SJSA1 (cell line): ENCODE measurements around the gene DDX49. TPM values are rescaled to one million over a fixed set of nuclear protein-coding genes. Genes with fewer than 3 reads are reported as not detected.
"Not testable (repeated sequence)": the region's sequence is repeated elsewhere in the genome, so short reads cannot be mapped to it uniquely, and the experiment has no call there.

Source experiments
- DNase-seq, 2 experiments: peaks; one replicate each; pipeline ENCODE4 v3.0.0-alpha.2; 2015 to 2020; ENCODE audit warnings: low spot score in 2 of 2, low read depth in 1 of 2
- H3K27ac ChIP-seq: fragments of 250-450 bp; sonication (Bioruptor Pico); 2 replicates; pipeline ENCODE4 v1.5.1; 2020; ENCODE audit warnings: mild to moderate bottlenecking, moderate library complexity
- H3K27me3 ChIP-seq: fragments of 250-450 bp; sonication (Bioruptor Pico); replicated peaks from 2 replicates; pipeline ENCODE4 v1.5.1; 2020; ENCODE audit warnings: mild to moderate bottlenecking, moderate library complexity
- H3K36me3 ChIP-seq: fragments of 250-450 bp; sonication (Bioruptor Pico); 2 replicates; pipeline ENCODE4 v1.5.1; 2020; ENCODE audit warnings: mild to moderate bottlenecking
- H3K4me1 ChIP-seq: fragments of 250-450 bp; sonication (Bioruptor Pico); replicated peaks from 2 replicates; pipeline ENCODE4 v1.6.1; 2021; ENCODE audit warnings: mild to moderate bottlenecking
- H3K4me3 ChIP-seq: fragments of 250-450 bp; sonication (Bioruptor Pico); 2 replicates; pipeline ENCODE4 v1.5.1; 2020; ENCODE audit warnings: mild to moderate bottlenecking
- H3K9me3 ChIP-seq: fragments of 250-450 bp; sonication (Bioruptor Pico); replicated peaks from 2 replicates; pipeline ENCODE4 v1.5.1; 2020; ENCODE audit warnings: mild to moderate bottlenecking
- total RNA-seq: library from RNA; depleted of rRNA; stranded (reverse); fragments of >200 nt; shearing (Covaris generic); gene quantifications from 2 replicates; pipeline ENCODE4 v1.2.3, GENCODE V29; 2014

DDX49 gene
- total RNA-seq, 1 experiment from 2014 or later: 105 TPM

- H3K36me3 ChIP-seq: no peaks in the 10 kb centered on the region
- H3K4me3 ChIP-seq: no peak overlapping the region
- H3K9me3 ChIP-seq: no peaks in the 10 kb centered on the region
- H3K27me3 ChIP-seq: no peaks in the 10 kb centered on the region
- no peaks in the 10 kb centered on the region for H3K4me1 ChIP-seq
- no peak overlapping the region for H3K27ac ChIP-seq
- DNase-seq: no peak
Observed at GRCh38 chr19:18948976-18949356, 29.5 kb downstream of the DDX49 start.

DNA sequence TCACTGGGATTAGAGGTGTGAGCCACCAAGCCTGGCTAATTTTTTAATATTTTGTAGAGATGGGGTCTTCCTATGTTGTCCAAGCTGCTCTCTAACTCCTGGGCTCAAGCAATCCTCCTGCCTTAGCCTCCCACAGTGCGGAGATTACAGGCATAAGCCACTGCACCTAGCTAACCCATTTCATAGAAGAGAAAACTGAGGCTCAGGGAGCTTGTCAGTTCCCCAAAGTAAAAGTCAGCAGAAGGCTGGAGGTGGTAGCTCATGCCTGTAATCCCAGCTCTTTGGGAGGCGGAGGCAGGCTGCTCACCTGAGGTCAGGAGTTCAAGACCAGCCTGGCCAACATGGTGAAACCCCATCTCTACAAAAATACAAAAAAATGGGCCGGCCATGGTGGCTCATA is 30.3 kb downstream of the DDX49 start:
- no peaks in the 10 kb centered on the region for H3K27me3 ChIP-seq
- H3K4me3 ChIP-seq: no peak overlapping the region
- H3K4me1 ChIP-seq: no peaks in the 10 kb centered on the region
- H3K36me3 ChIP-seq: no peaks in the 10 kb centered on the region
- no peak for DNase-seq
- H3K9me3 ChIP-seq: no peaks in the 10 kb centered on the region
- H3K27ac ChIP-seq: no peak overlapping the region

GRCh38 chr19:18951721-18952281 is 32.3 kb downstream of the DDX49 start:
- Histone ChIP-seq H3K36me3 (no peaks in the 10 kb centered on the region), H3K9me3 (no peaks in the 10 kb centered on the region), H3K27me3 (no peaks in the 10 kb centered on the region), H3K4me3 (no peak overlapping the region), H3K4me1 (no peaks in the 10 kb centered on the region), H3K27ac (no peak overlapping the region)
- DNase-seq: no peak

DNA sequence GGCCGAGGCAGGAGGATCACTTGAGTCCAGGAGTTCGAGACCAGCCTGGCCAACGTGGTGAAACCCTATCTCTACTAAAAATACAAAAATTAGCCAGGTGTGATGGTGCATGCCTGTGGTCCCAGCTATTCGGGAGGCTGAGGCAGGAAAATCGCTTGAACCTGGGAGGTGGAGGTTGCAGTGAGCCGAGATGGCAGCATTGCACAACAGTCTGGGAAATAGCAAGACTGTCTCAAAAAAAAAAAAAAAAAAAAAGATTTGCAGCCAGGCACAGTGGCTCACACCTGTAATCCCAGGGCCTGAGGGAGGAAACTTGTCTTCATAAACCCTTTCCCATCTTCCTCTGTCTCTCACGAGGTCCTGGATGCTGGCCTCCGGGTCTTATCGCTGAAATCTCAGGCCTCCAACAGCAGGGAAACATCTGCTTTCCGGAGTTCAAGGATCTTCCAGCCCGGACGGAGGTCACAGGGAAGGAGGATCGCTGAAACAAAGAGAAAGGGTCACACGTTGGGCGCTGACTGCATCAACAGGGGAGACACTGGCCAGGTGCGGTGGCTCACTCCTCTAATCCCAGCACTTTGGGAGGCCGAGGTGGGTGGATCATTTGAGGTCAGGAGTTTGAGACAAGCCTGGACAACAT is 33.0 kb downstream of the DDX49 start:
- not testable (repeated sequence) for H3K36me3 ChIP-seq, H3K4me3 ChIP-seq, H3K27ac ChIP-seq, DNase-seq, H3K4me1 ChIP-seq, H3K27me3 ChIP-seq, H3K9me3 ChIP-seq

DNA sequence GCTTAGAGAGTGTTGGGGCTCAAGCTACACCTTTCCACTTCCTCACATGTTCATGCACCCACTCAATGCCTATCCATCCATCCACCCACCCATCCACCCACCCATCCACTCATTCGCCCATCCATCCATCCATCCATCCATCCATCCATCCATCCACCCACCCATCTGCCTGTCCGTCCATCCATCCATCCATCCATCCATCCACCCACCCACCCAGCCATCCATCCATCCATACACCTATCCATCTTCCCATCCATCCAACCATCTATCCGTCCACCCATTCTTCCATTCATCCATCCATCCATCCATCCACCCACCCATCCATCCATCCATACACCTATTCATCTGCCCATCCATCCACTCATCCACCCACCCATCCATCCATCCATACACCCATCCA is 34.6 kb downstream of the DDX49 start:
- no peak overlapping the region for H3K4me3 ChIP-seq
- no peak overlapping the region for H3K27ac ChIP-seq
- no peak for DNase-seq
- H3K27me3 ChIP-seq: no peaks in the 10 kb centered on the region; the same call in 1 of the 2 replicates
- no peaks in the 10 kb centered on the region for H3K4me1 ChIP-seq
- no peaks in the 10 kb centered on the region for H3K36me3 ChIP-seq
- H3K9me3 ChIP-seq: no peaks in the 10 kb centered on the region

- H3K27me3 ChIP-seq: no peaks in the 10 kb centered on the region; the same call in 1 of the 2 replicates
- no peak overlapping the region for H3K4me3 ChIP-seq
- no peaks in the 10 kb centered on the region for H3K36me3 ChIP-seq
- H3K9me3 ChIP-seq: no peaks in the 10 kb centered on the region
- no peaks in the 10 kb centered on the region for H3K4me1 ChIP-seq
- DNase-seq: no peak
- H3K27ac ChIP-seq: no peak overlapping the region
Observed at GRCh38 chr19:18955042-18955441, 35.5 kb downstream of the DDX49 start.

GRCh38 chr19:18960370-18960769 is 40.9 kb downstream of the DDX49 start:
- no peaks in the 10 kb centered on the region; the same call in none of the 2 replicates for H3K27me3 ChIP-seq
- no peak for DNase-seq

DNA sequence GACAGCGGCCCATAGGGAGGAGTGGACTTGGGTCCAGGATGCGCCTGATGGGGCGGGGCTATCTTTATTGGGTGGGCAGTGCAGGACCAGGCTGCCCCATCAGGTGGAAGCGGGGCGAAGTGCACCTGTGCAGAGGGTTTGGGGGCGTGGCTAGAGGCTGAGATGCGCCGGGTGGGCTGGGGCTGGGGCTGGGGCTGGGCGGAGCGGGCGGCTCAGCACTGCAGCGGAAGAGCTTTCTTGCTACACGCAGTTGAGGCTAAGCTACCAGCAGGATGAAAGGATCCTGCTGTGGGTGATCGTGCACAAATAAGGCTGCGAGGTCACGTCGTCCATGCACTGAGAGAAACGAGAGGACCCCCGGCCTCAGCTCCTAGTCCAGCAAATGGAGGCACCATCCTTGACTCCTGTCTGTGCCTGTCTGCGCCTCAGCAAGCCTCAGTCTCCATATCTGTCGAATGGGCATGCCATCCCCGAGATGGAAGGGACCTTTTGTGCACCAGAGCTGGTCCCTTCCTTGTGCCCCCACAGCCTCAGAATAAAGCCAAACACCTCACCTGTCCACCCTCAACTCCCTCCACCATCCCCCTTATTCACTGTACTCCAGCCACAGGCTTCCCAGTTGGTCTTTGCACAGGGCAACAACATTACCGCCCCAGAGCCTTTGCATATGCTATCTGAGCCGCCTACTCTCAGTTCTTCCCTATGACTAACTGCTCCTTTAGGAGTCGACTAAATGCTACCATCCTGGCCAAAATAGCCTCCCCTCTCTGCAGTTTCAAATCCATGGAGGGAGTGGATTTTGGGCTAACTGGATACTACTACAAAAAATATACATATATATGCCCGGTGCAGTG is 42.5 kb downstream of the DDX49 start:
- Histone ChIP-seq H3K36me3 (no peaks in the 10 kb centered on the region), H3K4me1 (peaks cover under 1% of the 10 kb centered on the region), H3K9me3 (no peaks in the 10 kb centered on the region), H3K27me3 (no peaks in the 10 kb centered on the region; the same call in none of the 2 replicates), H3K27ac (no peak overlapping the region), H3K4me3 (no peak overlapping the region)
- no peak for DNase-seq

More at GRCh38 chr19:18960370-18960769, 40.9 kb downstream of the DDX49 start:
- H3K4me3 ChIP-seq: no peak overlapping the region
- no peaks in the 10 kb centered on the region for H3K9me3 ChIP-seq
- H3K27ac ChIP-seq: no peak overlapping the region
- no peaks in the 10 kb centered on the region for H3K36me3 ChIP-seq
- no peaks in the 10 kb centered on the region for H3K4me1 ChIP-seq

DNA sequence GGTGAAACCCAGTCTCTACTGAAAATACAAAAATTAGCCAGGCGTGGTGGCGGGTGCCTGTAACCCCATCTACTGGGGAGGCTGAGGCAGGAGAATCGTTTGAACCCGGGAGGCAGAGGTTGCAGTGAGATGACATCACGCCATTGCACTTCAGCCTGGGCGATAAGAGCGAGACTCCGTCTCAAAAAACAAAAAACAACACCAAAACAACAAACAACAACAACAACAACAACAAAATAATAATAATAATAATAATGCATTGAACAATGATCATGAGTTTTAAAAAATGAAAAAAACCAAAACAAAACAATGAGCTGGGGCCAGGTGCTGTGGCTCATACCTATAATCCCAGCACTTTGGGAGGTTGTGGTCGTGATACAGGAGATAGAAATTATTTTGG is 44.6 kb downstream of the DDX49 start:
- Histone ChIP-seq H3K36me3 (no peaks in the 10 kb centered on the region), H3K4me3 (no peak overlapping the region), H3K4me1 (peaks cover 9% of the 10 kb centered on the region), H3K9me3 (no peaks in the 10 kb centered on the region), H3K27me3 (no peaks in the 10 kb centered on the region; the same call in 1 of the 2 replicates), H3K27ac (no peak overlapping the region)
- DNase-seq: no peak

GRCh38 chr19:18966307-18966706 is 46.8 kb downstream of the DDX49 start:
- H3K36me3 ChIP-seq: no peaks in the 10 kb centered on the region
- peaks cover 23% of the 10 kb centered on the region for H3K4me1 ChIP-seq
- no peaks in the 10 kb centered on the region; the same call in 1 of the 2 replicates for H3K27me3 ChIP-seq
- no peaks in the 10 kb centered on the region for H3K9me3 ChIP-seq
- DNase-seq: no peak
- no peak overlapping the region for H3K27ac ChIP-seq
- H3K4me3 ChIP-seq: no peak overlapping the region

DNA sequence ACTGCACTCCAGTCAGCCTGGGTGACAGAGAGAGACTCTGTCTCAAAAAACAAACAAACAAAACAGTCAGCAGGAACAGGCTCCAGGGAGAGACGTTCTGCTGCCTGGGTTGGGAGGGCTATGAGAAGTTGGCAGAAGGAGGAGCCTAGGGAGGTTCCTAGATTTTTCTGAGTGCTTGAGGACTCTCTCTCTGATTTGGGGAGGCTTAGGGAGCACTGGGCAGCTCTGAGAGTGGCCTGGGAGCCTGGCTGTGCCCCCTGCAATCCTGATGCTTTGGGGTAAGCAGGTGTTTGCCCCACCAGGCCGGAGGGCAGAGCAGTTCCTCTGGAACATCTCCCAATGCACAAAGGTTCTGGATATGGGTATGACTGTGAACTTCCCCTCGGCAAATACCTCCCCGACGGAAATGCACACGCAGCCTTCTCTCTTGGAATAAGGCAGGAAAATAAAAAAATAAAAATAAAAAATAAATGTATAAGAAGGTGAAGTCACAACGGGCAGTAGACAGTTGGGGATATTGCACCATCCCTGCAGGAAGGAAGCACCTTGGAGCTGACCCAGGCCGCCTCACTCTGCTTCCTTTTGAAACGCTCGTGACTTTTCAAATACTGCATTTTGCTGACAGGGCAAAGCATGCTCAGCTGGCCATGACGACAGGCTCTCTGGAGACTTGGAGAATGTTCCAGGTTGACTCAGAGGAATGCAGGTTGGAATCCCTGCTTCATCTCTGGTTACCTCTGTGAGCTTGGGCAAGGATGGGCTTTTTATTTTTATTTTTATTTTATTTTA is 48.0 kb downstream of the DDX49 start:
- peak; percentile 49 to 55 for DNase-seq
- H3K9me3 ChIP-seq: no peaks in the 10 kb centered on the region
- H3K27ac ChIP-seq: no peak overlapping the region
- H3K36me3 ChIP-seq: no peaks in the 10 kb centered on the region
- peaks cover 32% of the 10 kb centered on the region for H3K4me1 ChIP-seq
- no peak overlapping the region for H3K4me3 ChIP-seq
- no peaks in the 10 kb centered on the region for H3K27me3 ChIP-seq

GRCh38 chr19:18969931-18970659 is 50.6 kb downstream of the DDX49 start:
- no peak overlapping the region for H3K4me3 ChIP-seq

GRCh38 chr19:18972301-18972811 is 52.8 kb downstream of the DDX49 start:
- H3K4me3 ChIP-seq: no peak overlapping the region
- DNase-seq: peak in 1 of 2 experiments; percentile 31
- no peaks in the 10 kb centered on the region for H3K27me3 ChIP-seq
- H3K9me3 ChIP-seq: no peaks in the 10 kb centered on the region
- H3K27ac ChIP-seq: peak overlapping the region; percentile 20; the same call in 1 of the 2 replicates
- H3K36me3 ChIP-seq: no peaks in the 10 kb centered on the region
- H3K4me1 ChIP-seq: peaks cover 31% of the 10 kb centered on the region

More at GRCh38 chr19:18969931-18970659, 50.6 kb downstream of the DDX49 start:
- no peak for DNase-seq
- Histone ChIP-seq H3K27me3 (no peaks in the 10 kb centered on the region), H3K9me3 (no peaks in the 10 kb centered on the region), H3K36me3 (no peaks in the 10 kb centered on the region), H3K4me1 (peaks cover 35% of the 10 kb centered on the region), H3K27ac (peak overlapping the region; percentile 76)
